HG03520 (cell line): ENCODE results near the gene TOMM6.

Experiments used
- ATAC-seq: cut with Tn5 transposase; IDR thresholded peaks from one replicate; pipeline ENCODE4 v1.9.1; 2021; ENCODE audit warnings: mild to moderate bottlenecking, moderate library complexity; ENCODE audit not compliant: unreplicated experiment

Gene TOMM6

DNA sequence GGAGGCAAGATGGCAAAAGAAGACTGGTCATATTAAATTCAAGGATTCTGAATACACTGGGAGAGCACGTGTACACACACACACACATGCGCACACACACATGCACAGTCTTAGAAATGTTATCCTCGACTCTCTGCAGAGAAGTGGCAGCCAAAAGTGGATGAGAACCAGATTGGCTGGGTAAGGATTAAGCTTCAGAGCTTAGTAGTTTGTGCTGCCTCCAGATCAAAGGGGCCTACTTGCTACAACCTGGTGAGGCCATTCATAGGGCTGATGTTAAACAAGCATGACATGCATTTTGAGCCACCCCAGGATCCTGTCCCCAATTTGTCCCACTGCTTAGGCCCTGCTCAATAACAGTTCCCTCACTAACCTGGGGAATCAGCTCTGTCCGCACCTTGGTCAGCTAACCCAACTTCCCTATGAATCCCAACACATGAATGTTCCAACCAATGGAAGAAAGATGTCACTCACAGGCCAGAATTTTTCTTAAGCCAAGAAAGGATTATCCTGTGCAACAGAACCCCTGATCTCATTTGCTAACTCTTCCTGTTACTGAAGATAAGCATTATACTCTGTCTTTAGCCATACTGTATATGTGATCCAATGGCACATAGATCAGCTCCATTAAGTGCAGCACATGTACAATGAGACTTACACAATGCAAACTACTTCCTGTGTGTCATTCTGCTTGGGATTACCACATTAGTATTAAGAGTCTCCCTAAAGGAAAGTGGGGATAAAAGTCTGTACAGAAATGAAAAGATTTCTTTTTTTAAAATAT lies 31.0 kb downstream of the TOMM6 start:
- ATAC-seq, result no peak

DNA sequence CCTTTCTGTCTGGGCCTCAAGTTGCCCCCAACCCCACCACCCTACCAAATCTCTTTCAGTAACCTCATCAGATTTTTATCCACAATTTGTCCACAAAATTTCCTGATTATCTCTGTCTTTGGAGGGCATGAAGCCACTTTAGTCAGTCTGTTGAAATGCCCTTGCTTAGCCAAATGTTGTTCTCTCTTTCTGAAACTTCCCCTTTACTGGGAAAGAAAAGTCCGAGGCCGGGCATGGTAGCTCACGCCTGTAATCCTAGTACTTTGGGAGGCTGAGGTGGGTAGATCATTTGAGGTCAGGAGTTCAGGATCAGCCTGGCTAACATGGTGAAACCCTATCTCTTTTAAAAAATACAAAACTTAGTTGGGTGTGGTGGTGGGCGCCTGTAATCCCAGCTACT lies 33.8 kb downstream of the TOMM6 start:
- ATAC-seq, result no peak

DNA sequence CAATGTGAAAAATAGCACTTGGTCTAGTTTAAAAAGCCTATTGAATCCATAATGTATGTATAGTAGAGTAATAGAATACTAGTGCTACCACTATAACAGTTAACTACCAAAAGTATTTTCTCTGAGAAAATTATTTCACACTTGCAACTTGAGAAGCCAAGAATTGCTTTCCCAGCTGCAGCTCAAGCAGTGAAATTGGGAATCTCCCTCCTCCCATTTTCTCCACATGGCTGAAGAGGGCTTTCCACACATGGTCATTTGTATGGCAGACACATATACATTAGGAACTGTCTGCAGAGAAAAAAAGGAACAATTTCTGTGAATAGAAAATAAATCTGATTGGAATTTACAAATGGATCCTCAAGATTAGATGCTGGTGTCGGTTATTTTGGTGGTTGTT lies 34.5 kb downstream of the TOMM6 start:
- ATAC-seq, result no peak

DNA sequence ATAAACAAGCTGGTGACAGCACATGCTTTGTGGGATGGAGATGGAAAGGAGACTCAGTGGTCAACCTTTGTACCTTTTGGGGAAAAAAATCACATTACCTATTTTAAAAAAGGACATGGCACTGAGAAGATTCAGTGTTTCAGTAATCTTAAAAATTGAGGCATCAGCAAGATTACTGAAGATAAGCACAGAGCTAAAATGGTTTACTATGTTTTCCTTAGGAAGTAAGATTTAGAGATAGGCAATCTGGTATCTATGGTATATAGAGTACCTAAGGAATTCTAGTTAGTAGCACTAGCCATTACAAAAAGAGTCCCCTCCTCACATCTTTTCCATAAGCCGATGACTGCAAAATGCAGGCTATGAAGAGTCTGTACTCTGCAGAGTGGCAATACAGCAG lies 35.7 kb downstream of the TOMM6 start:
- ATAC-seq, result no peak

DNA sequence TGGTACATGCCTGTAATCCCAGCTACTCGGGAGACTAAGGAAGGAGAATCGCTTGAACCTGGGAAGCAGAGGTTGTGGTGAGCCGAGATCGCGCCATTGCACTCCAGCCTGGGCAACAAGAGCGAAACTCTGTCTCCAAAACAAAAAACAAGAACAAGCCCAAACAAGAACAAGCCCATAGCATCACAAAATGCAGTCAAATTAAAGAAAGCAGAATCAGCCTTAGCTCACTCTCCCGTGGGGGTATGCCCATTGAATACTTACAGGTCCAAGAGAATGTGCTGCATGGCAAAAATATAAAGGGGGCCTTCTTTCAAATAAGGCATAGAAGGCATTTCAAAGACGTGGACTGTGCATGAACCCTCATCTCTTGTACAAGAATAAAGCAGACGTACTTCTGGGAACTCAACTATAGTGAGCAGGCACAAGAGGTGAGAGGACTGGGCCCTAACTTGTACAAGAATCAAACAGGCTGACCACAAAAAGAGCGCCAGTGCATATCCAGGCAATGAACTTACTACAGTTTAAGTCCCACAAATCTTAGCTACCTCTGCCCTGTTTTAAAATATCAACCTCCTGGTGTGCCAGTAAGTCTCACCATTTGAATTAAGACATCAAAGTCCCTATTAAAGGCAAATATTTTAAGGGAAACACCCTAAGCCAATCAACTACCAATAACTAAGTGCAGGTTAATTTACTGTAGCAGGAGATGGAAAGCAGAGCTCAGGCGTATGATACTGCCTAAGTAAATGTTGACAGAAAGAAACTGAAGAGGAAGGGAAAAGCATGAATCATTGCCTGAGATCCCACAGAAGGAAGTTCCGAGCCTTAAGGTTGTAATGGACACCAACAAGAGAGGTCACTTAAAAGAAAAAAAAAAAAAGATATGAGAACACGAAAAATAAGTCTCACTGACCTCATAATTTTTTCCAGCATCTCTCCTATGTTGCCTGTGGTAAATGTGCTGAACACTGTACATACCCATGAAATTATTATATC lies 37.4 kb downstream of the TOMM6 start:
- no peak for ATAC-seq

DNA sequence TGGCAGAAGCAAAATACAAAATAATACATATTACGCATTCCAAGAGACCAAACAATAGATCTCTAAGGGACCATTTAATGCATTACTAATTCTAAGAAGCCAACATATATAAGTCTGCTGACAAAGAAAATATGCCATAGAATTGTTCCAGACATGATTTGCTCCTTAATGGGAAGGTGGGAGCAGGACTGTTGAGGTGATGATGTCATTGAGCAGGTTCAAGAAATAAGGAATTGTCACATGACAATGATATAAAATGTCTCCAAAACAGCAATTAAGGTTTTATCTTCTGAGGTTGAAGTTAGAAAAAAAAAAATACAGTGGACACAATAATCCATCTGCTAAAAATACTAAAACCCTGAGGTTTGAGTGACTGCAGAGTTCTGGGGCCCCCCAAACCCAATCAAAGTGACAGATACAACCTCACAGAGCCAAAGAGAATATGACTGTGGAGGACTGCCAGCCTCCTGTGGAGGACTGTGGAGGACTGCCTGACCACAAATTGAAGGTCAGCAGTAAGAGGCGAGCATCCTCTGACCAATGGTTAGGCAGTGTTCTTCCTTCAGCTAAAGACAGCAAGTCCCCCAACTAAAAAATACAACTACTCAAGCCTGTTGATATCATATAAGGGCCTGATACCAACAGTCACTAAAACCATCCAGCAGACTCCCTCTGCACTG lies 39.0 kb downstream of the TOMM6 start:
- no peak for ATAC-seq

DNA sequence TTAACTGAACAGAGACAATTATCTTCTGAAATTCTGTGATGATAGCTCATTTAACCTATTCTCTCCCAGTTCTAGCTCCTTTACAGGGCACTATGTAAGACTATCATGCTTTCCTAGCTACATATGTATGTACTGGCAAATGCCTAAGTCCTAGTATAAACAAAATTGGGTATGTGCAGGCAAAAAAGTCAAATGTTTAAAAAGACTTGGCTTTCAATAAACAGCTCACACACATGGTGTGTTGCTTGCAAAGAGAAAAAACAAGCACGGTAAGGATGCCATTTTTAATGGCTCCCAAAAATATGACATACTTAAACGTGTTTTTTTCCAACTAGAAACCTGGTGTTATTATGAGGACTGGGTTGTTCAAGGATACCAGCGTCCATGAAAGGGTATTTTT lies 44.8 kb downstream of the TOMM6 start:
- no peak for ATAC-seq

DNA sequence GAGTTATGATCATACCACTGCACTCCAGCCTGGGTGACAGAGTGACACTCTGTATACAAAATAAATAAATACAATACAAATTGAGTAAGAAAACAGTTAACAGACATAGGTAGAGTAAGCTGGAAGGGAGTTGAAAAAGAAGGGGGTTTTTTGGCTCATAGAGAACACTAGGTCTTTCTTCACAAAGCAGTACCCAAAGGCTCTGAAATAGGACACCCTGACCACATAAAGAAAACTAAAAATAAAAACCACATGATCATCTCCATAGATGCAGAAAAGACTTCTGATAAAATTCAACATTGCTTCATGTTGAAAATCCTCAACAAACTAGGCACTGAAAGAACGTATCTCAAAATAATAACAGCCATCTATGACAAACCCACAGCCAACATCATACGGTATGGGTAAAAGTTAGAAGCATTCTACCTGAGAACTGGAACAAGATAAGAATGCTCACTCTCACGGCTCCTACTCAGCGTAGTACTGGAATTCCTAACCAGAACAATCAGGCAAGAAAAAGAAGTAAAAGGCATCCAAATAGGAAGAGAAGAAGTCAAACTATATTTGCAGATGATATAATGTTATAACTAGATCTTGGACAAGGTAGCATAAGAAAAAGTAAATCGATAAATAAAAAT lies 48.6 kb downstream of the TOMM6 start:
- no peak for ATAC-seq

DNA sequence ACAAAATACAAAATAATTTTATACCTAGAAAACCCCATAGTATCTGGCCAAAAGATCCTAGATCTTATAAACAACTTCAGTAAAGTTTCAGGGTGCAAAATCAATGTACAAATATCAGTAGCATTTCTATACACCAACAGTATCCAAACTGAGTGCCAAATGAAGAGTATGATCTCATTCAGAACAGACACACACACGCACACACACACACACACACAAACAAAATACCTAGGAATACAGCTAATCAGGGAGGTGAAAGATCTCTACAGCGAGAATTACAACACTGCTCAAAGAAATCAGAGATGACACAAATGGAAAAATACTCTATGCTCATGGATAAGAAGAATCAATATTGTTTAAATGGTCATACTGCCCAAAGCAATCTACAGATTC lies 49.2 kb downstream of the TOMM6 start:
- no peak for ATAC-seq
